HG02610 (cell line): ENCODE measurements around the gene AKR1C2.

Source experiments
- ATAC-seq: cut with Tn5 transposase; IDR thresholded peaks from one replicate; pipeline ENCODE4 v1.9.1; 2021; ENCODE audit warnings: mild to moderate bottlenecking, moderate library complexity; ENCODE audit not compliant: unreplicated experiment

Gene AKR1C2

DNA sequence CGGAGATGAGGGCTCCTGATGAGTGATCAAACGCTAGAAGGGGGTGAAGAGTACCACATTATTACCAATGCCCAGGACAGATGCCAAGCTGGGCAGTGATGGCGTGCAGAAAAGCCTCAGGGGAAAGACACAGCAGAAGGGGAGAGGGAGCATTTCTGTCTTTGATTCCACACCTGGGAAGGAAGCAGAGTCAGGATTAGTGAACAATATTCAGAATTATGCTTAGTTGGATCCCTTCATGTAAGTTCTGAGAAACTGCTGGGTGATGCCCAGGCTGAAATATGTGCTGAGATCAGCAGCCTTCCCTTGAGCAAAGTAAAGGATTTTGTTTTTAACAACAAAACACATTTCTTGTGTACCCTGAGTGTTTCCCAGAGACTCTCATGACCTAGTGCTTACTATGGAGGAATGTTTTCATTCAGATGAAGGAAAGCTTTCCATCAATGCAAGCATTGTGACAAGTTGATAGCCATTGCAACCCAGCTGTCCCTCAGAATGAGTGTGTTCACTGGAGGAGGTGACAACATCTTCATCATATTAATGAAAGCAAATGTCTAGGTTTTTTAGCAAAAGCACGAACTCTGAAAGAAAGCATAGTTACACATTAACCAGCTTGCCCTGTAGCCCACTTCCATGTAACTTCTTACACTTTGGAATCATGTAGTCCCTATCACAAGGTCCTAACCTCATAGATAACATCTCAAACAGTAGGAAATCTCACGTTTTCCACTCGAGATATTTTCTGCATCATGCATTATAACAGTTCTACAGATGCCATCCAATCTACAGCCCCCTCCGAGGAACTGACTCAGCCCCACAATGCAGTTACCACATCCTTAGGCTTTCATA lies 64.2 kb downstream of the AKR1C2 start:
- no peak for ATAC-seq
